HEK293 (cell line): ENCODE results near the gene MEGF9.
A peak's percentile ranks its signal among the peaks of the same experiment; 100 is the strongest.

ENCODE experiments used
- YY1 ChIP-seq: fragments of 450-650 bp; formaldehyde crosslinking; IDR thresholded peaks from 2 replicates; pipeline ENCODE4 v1.5.1; 2018; ENCODE audit warnings: missing biosample characterization, missing genetic modification characterization
- ZNF174 ChIP-seq: fragments of 450-650 bp; formaldehyde crosslinking; IDR thresholded peaks from 2 replicates; pipeline ENCODE4 v1.5.0; 2017; ENCODE audit warnings: missing biosample characterization, mild to moderate bottlenecking, missing genetic modification characterization
- ZNF366 ChIP-seq: fragments of 450-650 bp; formaldehyde crosslinking; conservative IDR thresholded peaks from 2 replicates; pipeline ENCODE4 v1.5.1; 2016; ENCODE audit warnings: missing biosample characterization, missing genetic modification characterization
- TF ChIP-seq, protein P1 (sequence below): fragments of 450-650 bp; formaldehyde crosslinking; IDR thresholded peaks from 2 replicates; pipeline ENCODE4 v1.5.1; 2016; ENCODE audit warnings: missing biosample characterization, missing genetic modification characterization

DNA sequence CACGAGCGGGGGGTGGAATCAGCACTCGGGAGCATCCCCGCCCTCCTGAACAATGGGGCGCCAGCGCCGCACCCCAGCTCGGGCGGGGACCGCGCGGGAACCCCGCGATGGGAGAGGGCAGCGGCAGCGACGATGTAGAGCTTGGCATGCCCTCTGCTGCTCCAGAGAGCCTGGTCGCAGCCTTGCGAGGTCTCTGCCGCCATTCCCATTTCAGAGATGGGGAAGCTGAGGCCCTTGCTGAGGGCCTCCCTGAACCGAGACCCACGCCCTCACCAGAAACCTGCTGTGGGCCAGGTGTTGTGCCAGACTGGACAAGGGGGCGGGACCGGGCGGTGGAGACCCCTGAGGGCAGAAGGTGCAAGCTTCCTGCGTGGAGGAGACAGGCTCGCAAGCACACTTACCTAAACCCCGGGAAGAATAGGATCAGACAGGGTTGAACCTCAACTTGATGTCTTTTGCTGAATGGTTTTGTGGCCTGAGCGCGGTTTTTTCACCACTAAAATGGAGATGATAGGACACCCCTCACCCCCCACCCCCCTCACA lies 647 bp upstream of the MEGF9 start:
- TF ChIP-seq YY1 (tag by site-specific recombination) (no peak), ZNF366 (tag by site-specific recombination) (no peak), ZNF174 (tag by site-specific recombination) (no peak)
- TF ChIP-seq, protein P1, sequence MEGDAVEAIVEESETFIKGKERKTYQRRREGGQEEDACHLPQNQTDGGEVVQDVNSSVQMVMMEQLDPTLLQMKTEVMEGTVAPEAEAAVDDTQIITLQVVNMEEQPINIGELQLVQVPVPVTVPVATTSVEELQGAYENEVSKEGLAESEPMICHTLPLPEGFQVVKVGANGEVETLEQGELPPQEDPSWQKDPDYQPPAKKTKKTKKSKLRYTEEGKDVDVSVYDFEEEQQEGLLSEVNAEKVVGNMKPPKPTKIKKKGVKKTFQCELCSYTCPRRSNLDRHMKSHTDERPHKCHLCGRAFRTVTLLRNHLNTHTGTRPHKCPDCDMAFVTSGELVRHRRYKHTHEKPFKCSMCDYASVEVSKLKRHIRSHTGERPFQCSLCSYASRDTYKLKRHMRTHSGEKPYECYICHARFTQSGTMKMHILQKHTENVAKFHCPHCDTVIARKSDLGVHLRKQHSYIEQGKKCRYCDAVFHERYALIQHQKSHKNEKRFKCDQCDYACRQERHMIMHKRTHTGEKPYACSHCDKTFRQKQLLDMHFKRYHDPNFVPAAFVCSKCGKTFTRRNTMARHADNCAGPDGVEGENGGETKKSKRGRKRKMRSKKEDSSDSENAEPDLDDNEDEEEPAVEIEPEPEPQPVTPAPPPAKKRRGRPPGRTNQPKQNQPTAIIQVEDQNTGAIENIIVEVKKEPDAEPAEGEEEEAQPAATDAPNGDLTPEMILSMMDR (tag by site-specific recombination), result 0 out of 2 replicates have a peak, but pooled peaks have one; percentile 7
